Endothelial cell (in vitro differentiated cells): ENCODE results near the gene FAM222A. TPM values are rescaled to one million over a fixed set of nuclear protein-coding genes. Genes with fewer than 3 reads are reported as not detected.

Source experiments
- DNase-seq: peaks from one replicate; pipeline ENCODE4 v3.0.0; 2021; ENCODE audit warnings: low spot score
- H3K27ac Mint-ChIP-seq: one replicate; pipeline ENCODE4 v1.8.0; 2021; ENCODE audit warnings: mixed read lengths, inconsistent platforms; ENCODE audit not compliant: unreplicated experiment
- H3K27me3 Mint-ChIP-seq: one replicate; pipeline ENCODE4 v1.8.0; 2021; ENCODE audit warnings: mild to moderate bottlenecking, moderate library complexity, mixed read lengths, inconsistent platforms; ENCODE audit not compliant: unreplicated experiment
- H3K36me3 Mint-ChIP-seq: one replicate; pipeline ENCODE4 v1.8.0; 2021; ENCODE audit warnings: mild to moderate bottlenecking, low read depth, mixed read lengths, inconsistent platforms; ENCODE audit not compliant: unreplicated experiment
- H3K4me1 Mint-ChIP-seq: one replicate; pipeline ENCODE4 v1.8.0; 2021; ENCODE audit warnings: mild to moderate bottlenecking, mixed read lengths, inconsistent platforms; ENCODE audit not compliant: unreplicated experiment
- H3K4me3 Mint-ChIP-seq: one replicate; pipeline ENCODE4 v1.8.0; 2021; ENCODE audit warnings: mild to moderate bottlenecking, mixed read lengths, inconsistent platforms; ENCODE audit not compliant: unreplicated experiment
- H3K9me3 Mint-ChIP-seq: one replicate; pipeline ENCODE4 v1.8.0; 2021; ENCODE audit warnings: mixed read lengths, inconsistent platforms; ENCODE audit not compliant: unreplicated experiment
- CTCF ChIP-seq: fragments of 200-600 bp; sonication (generic); IDR thresholded peaks from one replicate; pipeline ENCODE4 v1.5.0; 2021; ENCODE audit warnings: antibody characterized with exemption; ENCODE audit not compliant: unreplicated experiment
- total RNA-seq: library from RNA; stranded (reverse); fragmentation: NEBNext Ultra II Directional; extraction: Animal tissue kit (Norgen Biotek cat#: 25700); gene quantifications from one replicate; pipeline ENCODE4 v1.2.1, GENCODE V29; 2021; ENCODE audit not compliant: unreplicated experiment

Gene FAM222A
- total RNA-seq, 1 donor from 2014 or later, result 14.2 TPM

- H3K4me3 Mint-ChIP-seq, result no peak overlapping the region
- peaks cover 4% of the 10 kb centered on the region for H3K36me3 Mint-ChIP-seq
- TF ChIP-seq CTCF, result no peak
- DNase-seq, result no peak
- no peaks in the 10 kb centered on the region for H3K9me3 Mint-ChIP-seq
- H3K27me3 Mint-ChIP-seq, result peaks cover 5% of the 10 kb centered on the region
- no peak overlapping the region for H3K27ac Mint-ChIP-seq
- no peaks in the 10 kb centered on the region for H3K4me1 Mint-ChIP-seq
These were observed 104.1 kb downstream of the FAM222A start for GRCh38 chr12:109817627-109818231.

GRCh38 chr12:109818253-109818652, 104.6 kb downstream of the FAM222A start:
- peaks cover 5% of the 10 kb centered on the region for H3K27me3 Mint-ChIP-seq
- no peak overlapping the region for H3K4me3 Mint-ChIP-seq
- H3K4me1 Mint-ChIP-seq, result no peaks in the 10 kb centered on the region
- peaks cover 4% of the 10 kb centered on the region for H3K36me3 Mint-ChIP-seq
- H3K27ac Mint-ChIP-seq, result no peak overlapping the region
- no peaks in the 10 kb centered on the region for H3K9me3 Mint-ChIP-seq
- no peak for TF ChIP-seq CTCF
- DNase-seq, result no peak

- no peak overlapping the region for H3K4me3 Mint-ChIP-seq
- TF ChIP-seq CTCF, result no peak
- no peak overlapping the region for H3K27ac Mint-ChIP-seq
- peaks cover 8% of the 10 kb centered on the region for H3K27me3 Mint-ChIP-seq
- DNase-seq, result no peak
- H3K4me1 Mint-ChIP-seq, result no peaks in the 10 kb centered on the region
- no peaks in the 10 kb centered on the region for H3K9me3 Mint-ChIP-seq
- H3K36me3 Mint-ChIP-seq, result peaks cover 4% of the 10 kb centered on the region
These were observed 105.4 kb downstream of the FAM222A start for GRCh38 chr12:109818905-109819500.

Other genes with a start within 250 kb of the FAM222A start
- 128 TPM for gene KCTD10, start 236.5 kb upstream of the FAM222A start, total RNA-seq
- gene UBE3B, start 236.2 kb upstream of the FAM222A start, total RNA-seq, result 44.3 TPM
- gene MMAB, start 140.3 kb upstream of the FAM222A start, total RNA-seq, result 41.6 TPM
- gene MVK, start 140.0 kb upstream of the FAM222A start, total RNA-seq, result 40.7 TPM
- gene TRPV4, start 119.6 kb downstream of the FAM222A start, total RNA-seq, result 7.0 TPM
- 51.2 TPM for gene GLTP, start 166.7 kb downstream of the FAM222A start, total RNA-seq
- 20.8 TPM for gene TCHP, start 186.4 kb downstream of the FAM222A start, total RNA-seq